T-helper 17 cell (primary cell): Measurements from ENCODE around the gene UBXN11. TPM values are rescaled to one million over a fixed set of nuclear protein-coding genes. Genes with fewer than 3 reads are reported as not detected.

ENCODE experiments used
- ATAC-seq: fragments of 150-1000 bp; cut with Tn5 transposase; 2 replicates; pipeline ENCODE4 v1.10.0; 2021; ENCODE audit warnings: mild to moderate bottlenecking, moderate library complexity
- DNase-seq, 3 donors: peaks; one replicate each; pipeline versions ENCODE4 v3.0.0 to v3.0.0-alpha.2; 2020 to 2021
- H3K9me3 ChIP-seq: one replicate; pipeline ENCODE4 v1.7.0; 2013; ENCODE audit warnings: low read length, mild to moderate bottlenecking; ENCODE audit not compliant: control insufficient read depth, poor library complexity, severe bottlenecking
- H3K27ac Mint-ChIP-seq: one replicate; pipeline ENCODE4 v1.8.0; 2022; ENCODE audit warnings: mild to moderate bottlenecking, moderate library complexity, mixed read lengths
- H3K27me3 Mint-ChIP-seq: one replicate; pipeline ENCODE4 v1.8.0; 2022; ENCODE audit warnings: mixed read lengths
- H3K36me3 Mint-ChIP-seq: one replicate; pipeline ENCODE4 v1.8.0; 2022; ENCODE audit warnings: low read depth, mixed read lengths
- H3K4me1 Mint-ChIP-seq: one replicate; pipeline ENCODE4 v1.8.0; 2022; ENCODE audit warnings: mild to moderate bottlenecking, mixed read lengths
- H3K4me3 Mint-ChIP-seq: one replicate; pipeline ENCODE4 v1.8.0; 2022; ENCODE audit warnings: mild to moderate bottlenecking, moderate library complexity, mixed read lengths
- total RNA-seq, 4 donors: library from RNA in 2 of 4; stranded (reverse) in 2 of 4; gene quantifications; one replicate each; pipeline ENCODE4 v1.2.3 and lab custom pipeline; 2022 to 2026

The UBXN11 gene
- total RNA-seq, 2 donors from 2014 or later = 44.6 to 45.1 TPM

GRCh38 chr1:26327956-26328362, 21.5 kb upstream of the UBXN11 start:
- Mint-ChIP-seq H3K27me3 (no peaks in the 10 kb centered on the region), H3K27ac (no peak overlapping the region), H3K4me1 (peaks cover 5% of the 10 kb centered on the region), H3K36me3 (no peaks in the 10 kb centered on the region), H3K4me3 (no peak overlapping the region)
- no peak for DNase-seq
- no peak for ATAC-seq
- no peaks in the 10 kb centered on the region for H3K9me3 ChIP-seq

- H3K36me3 Mint-ChIP-seq = peaks cover 11% of the 10 kb centered on the region
- no peak for ATAC-seq
- no peaks in the 10 kb centered on the region for H3K27me3 Mint-ChIP-seq
- DNase-seq = no peak
- H3K27ac Mint-ChIP-seq = no peak overlapping the region
- H3K4me3 Mint-ChIP-seq = no peak overlapping the region
- peaks cover 26% of the 10 kb centered on the region for H3K4me1 Mint-ChIP-seq
- H3K9me3 ChIP-seq = no peaks in the 10 kb centered on the region
Observed at GRCh38 chr1:26324550-26324949, 18.1 kb upstream of the UBXN11 start.

- H3K4me3 Mint-ChIP-seq = no peak overlapping the region
- ATAC-seq (no peak), DNase-seq (no peak)
- no peaks in the 10 kb centered on the region for H3K27me3 Mint-ChIP-seq
- H3K9me3 ChIP-seq = no peaks in the 10 kb centered on the region
- H3K27ac Mint-ChIP-seq = peak overlapping the region; percentile 97
- peaks cover 26% of the 10 kb centered on the region for H3K4me1 Mint-ChIP-seq
- H3K36me3 Mint-ChIP-seq = peaks cover 14% of the 10 kb centered on the region
Observed at GRCh38 chr1:26323382-26323781, 16.9 kb upstream of the UBXN11 start.

GRCh38 chr1:26322042-26322331, 15.6 kb upstream of the UBXN11 start:
- H3K4me1 Mint-ChIP-seq = peaks cover 35% of the 10 kb centered on the region
- H3K4me3 Mint-ChIP-seq = peak overlapping the region; percentile 7
- no peak for ATAC-seq
- H3K27me3 Mint-ChIP-seq = no peaks in the 10 kb centered on the region
- peaks cover 16% of the 10 kb centered on the region for H3K36me3 Mint-ChIP-seq
- H3K9me3 ChIP-seq = no peaks in the 10 kb centered on the region
- peak overlapping the region; percentile 97 for H3K27ac Mint-ChIP-seq
- DNase-seq = no peak

- peak overlapping the region; percentile 97 for H3K27ac Mint-ChIP-seq
- DNase-seq (peak; percentile 83 to 98 (median 85)), ATAC-seq (peak; percentile 81)
- H3K36me3 Mint-ChIP-seq = peaks cover 16% of the 10 kb centered on the region
- H3K4me3 Mint-ChIP-seq = peak overlapping the region; percentile 99
- H3K27me3 Mint-ChIP-seq = no peaks in the 10 kb centered on the region
- no peaks in the 10 kb centered on the region for H3K9me3 ChIP-seq
- H3K4me1 Mint-ChIP-seq = peaks cover 39% of the 10 kb centered on the region
Observed at GRCh38 chr1:26321315-26322041, 15.0 kb upstream of the UBXN11 start.

GRCh38 chr1:26320896-26321295, 14.5 kb upstream of the UBXN11 start:
- DNase-seq (no peak), ATAC-seq (peak; percentile 3)
- Mint-ChIP-seq H3K27ac (peak overlapping the region; percentile 97), H3K4me1 (peaks cover 42% of the 10 kb centered on the region), H3K4me3 (peak overlapping the region; percentile 99), H3K27me3 (no peaks in the 10 kb centered on the region), H3K36me3 (peaks cover 16% of the 10 kb centered on the region)
- no peaks in the 10 kb centered on the region for H3K9me3 ChIP-seq

- DNase-seq (no peak), ATAC-seq (no peak)
- Mint-ChIP-seq H3K4me1 (peaks cover 58% of the 10 kb centered on the region), H3K27me3 (no peaks in the 10 kb centered on the region), H3K27ac (peak overlapping the region; percentile 96), H3K36me3 (peaks cover 16% of the 10 kb centered on the region), H3K4me3 (peak overlapping the region; percentile 99)
- no peaks in the 10 kb centered on the region for H3K9me3 ChIP-seq
Observed at GRCh38 chr1:26318338-26319064, 12.1 kb upstream of the UBXN11 start.

GRCh38 chr1:26317612-26318337, 11.3 kb upstream of the UBXN11 start, which contains the start of gene CD52:
Gene CD52, plus strand, starts transcription at chr1:26317958. Its CDS starts 60 bp downstream, at chr1:26318018.
- H3K9me3 ChIP-seq = no peaks in the 10 kb centered on the region
- Mint-ChIP-seq H3K27me3 (no peaks in the 10 kb centered on the region), H3K4me1 (peaks cover 57% of the 10 kb centered on the region), H3K27ac (peak within 1 kb of the TSS; percentile 96), H3K4me3 (peak within 1 kb of the TSS; percentile 99), H3K36me3 (peaks cover 15% of the 10 kb centered on the region)
- ATAC-seq (peak; percentile 85), DNase-seq (peak; percentile 44 to 53 (median 51))

GRCh38 chr1:26317146-26317545, 10.7 kb upstream of the UBXN11 start:
- H3K9me3 ChIP-seq = no peaks in the 10 kb centered on the region
- peaks cover 54% of the 10 kb centered on the region for H3K4me1 Mint-ChIP-seq
- peak overlapping the region; percentile 99 for H3K4me3 Mint-ChIP-seq
- no peak for DNase-seq
- H3K36me3 Mint-ChIP-seq = peaks cover 14% of the 10 kb centered on the region
- H3K27ac Mint-ChIP-seq = peak overlapping the region; percentile 96
- no peaks in the 10 kb centered on the region for H3K27me3 Mint-ChIP-seq
- ATAC-seq = no peak

GRCh38 chr1:26315874-26316850, 9.7 kb upstream of the UBXN11 start:
- ATAC-seq (no peak), DNase-seq (no peak)
- H3K9me3 ChIP-seq = no peaks in the 10 kb centered on the region
- H3K4me3 Mint-ChIP-seq = peak overlapping the region; percentile 83
- peaks cover 9% of the 10 kb centered on the region for H3K36me3 Mint-ChIP-seq
- H3K27me3 Mint-ChIP-seq = no peaks in the 10 kb centered on the region
- H3K4me1 Mint-ChIP-seq = peaks cover 53% of the 10 kb centered on the region
- peak overlapping the region; percentile 96 for H3K27ac Mint-ChIP-seq

GRCh38 chr1:26314501-26314900, 8.1 kb upstream of the UBXN11 start:
- Mint-ChIP-seq H3K36me3 (peaks cover 5% of the 10 kb centered on the region), H3K27ac (peak overlapping the region; percentile 89), H3K27me3 (no peaks in the 10 kb centered on the region), H3K4me3 (peak overlapping the region; percentile 83), H3K4me1 (peaks cover 43% of the 10 kb centered on the region)
- ATAC-seq = no peak
- H3K9me3 ChIP-seq = no peaks in the 10 kb centered on the region
- no peak for DNase-seq
